Activated naive CD8-positive, alpha-beta T cell treated with anti-CD3 and anti-CD28 coated beads for 36 hours (primary cell): ENCODE results near the gene LIF. TPM values are rescaled to one million over a fixed set of nuclear protein-coding genes. Genes with fewer than 3 reads are reported as not detected.

ENCODE experiments used
- DNase-seq: peaks from one replicate; pipeline ENCODE4 v3.0.0; 2021
- H3K27ac Mint-ChIP-seq: one replicate; pipeline ENCODE4 v1.8.0; 2022; ENCODE audit warnings: mild to moderate bottlenecking, moderate library complexity, mixed read lengths
- H3K27me3 Mint-ChIP-seq: one replicate; pipeline ENCODE4 v1.8.0; 2022; ENCODE audit warnings: mild to moderate bottlenecking, mixed read lengths
- H3K36me3 Mint-ChIP-seq: one replicate; pipeline ENCODE4 v1.8.0; 2021; ENCODE audit warnings: mild to moderate bottlenecking, mixed read lengths
- H3K4me1 Mint-ChIP-seq: one replicate; pipeline ENCODE4 v1.8.0; 2021; ENCODE audit warnings: mixed read lengths
- H3K4me3 Mint-ChIP-seq: one replicate; pipeline ENCODE4 v1.8.0; 2022; ENCODE audit warnings: mild to moderate bottlenecking, moderate library complexity, mixed read lengths
- H3K9me3 Mint-ChIP-seq: one replicate; pipeline ENCODE4 v1.8.0; 2022; ENCODE audit warnings: mixed read lengths
- total RNA-seq, 2 experiments: library from RNA; stranded (reverse); gene quantifications; one replicate each; pipeline ENCODE4 v1.2.3, GENCODE V29; 2021

Gene LIF
- total RNA-seq, 2 experiments from 2014 or later: 282 to 288 TPM

- H3K4me1 Mint-ChIP-seq: peaks cover 58% of the 10 kb centered on the region
- peaks cover 11% of the 10 kb centered on the region for H3K27me3 Mint-ChIP-seq
- DNase-seq: peak; percentile 53
- peak overlapping the region; percentile 90 for H3K27ac Mint-ChIP-seq
- peak overlapping the region; percentile 86 for H3K4me3 Mint-ChIP-seq
- peaks cover 39% of the 10 kb centered on the region for H3K36me3 Mint-ChIP-seq
- H3K9me3 Mint-ChIP-seq: no peaks in the 10 kb centered on the region
These were observed 336 bp upstream of the LIF start for GRCh38 chr22:30246814-30247376.

DNA sequence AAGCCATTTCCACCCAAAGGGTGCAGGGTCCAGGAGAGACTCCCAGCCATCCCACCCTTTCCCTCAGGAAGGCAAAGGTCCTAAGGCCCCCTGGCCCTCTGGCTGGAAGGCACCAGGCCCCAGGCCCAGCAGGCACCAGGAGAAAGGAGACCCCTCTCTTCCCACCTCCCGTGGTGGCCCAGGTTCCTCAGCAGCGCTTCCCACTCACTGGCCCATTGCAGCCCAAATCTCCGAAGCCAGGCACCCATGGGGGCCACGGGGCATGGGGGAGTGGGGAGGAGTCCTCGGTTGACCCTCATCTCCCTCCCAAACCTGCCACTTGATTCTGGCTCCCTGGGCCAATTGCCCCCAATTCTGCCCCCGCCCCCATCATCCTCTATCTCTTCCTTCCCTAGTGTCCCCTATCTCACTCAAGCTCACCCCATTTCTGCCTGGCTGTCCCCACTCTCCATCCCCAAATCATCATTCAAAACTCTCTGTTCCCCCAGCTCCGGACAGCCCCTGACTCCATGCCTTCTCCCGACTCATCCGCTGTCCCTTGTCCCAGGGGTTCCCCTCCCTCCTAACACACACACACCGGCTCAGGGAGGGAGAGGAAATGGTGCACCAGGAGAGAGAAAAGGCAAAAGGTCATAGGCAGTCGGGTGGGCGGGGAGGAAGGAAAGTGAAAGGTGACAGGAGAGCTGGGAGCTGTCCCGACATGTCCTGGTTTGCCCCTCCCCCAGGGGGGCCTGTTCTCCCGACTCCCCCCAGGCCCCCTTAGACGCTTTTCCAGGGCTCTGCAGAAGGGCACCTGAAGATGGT lies 1.2 kb downstream of the LIF start:
- H3K27ac Mint-ChIP-seq: peak overlapping the region; percentile 99
- H3K36me3 Mint-ChIP-seq: peaks cover 49% of the 10 kb centered on the region
- H3K9me3 Mint-ChIP-seq: no peaks in the 10 kb centered on the region
- DNase-seq: peak; percentile 44
- H3K27me3 Mint-ChIP-seq: peaks cover 11% of the 10 kb centered on the region
- peak overlapping the region; percentile 100 for H3K4me3 Mint-ChIP-seq
- peaks cover 58% of the 10 kb centered on the region for H3K4me1 Mint-ChIP-seq

DNA sequence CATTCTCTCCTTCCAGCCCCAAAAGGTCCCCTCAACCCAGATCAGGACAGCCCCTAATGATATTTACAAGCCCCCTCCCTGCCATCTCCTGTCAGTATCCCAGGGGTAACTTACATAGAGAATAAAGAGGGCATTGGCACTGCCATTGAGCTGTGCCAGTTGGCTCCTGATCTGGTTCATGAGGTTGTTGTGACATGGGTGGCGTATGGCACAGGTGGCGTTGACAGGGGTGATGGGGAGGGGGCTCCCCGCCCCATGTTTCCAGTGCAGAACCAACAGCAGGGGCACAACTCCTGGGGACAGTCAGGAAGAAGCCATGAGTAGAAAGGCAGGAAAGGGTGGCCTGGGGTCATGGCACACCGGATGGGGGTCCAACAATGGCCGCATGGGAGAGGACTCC lies 1.9 kb downstream of the LIF start:
- H3K36me3 Mint-ChIP-seq: peaks cover 49% of the 10 kb centered on the region
- H3K27me3 Mint-ChIP-seq: peaks cover 11% of the 10 kb centered on the region
- peak overlapping the region; percentile 99 for H3K27ac Mint-ChIP-seq
- peaks cover 55% of the 10 kb centered on the region for H3K4me1 Mint-ChIP-seq
- no peaks in the 10 kb centered on the region for H3K9me3 Mint-ChIP-seq
- no peak for DNase-seq
- peak overlapping the region; percentile 100 for H3K4me3 Mint-ChIP-seq

DNA sequence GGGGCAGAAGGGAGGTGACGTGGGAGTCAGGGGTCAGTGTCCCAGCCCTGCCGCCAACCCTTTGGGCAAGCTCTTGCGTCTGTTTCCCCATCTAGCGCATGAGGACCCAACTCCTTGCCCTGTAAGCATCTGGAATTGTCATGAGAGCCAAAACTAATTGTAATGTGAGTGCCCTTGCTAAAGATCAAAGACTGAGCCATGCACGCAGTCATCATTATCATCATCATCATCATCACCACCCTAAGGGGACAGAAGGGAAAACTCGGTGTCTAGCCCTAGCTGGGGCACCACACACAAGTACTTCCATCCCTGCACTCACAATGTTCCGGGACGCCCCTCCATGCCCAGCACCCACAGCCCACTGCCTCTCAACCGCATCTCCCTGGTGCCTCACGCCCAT lies 2.5 kb downstream of the LIF start:
- peak overlapping the region; percentile 99 for H3K27ac Mint-ChIP-seq
- DNase-seq: no peak
- H3K4me3 Mint-ChIP-seq: peak overlapping the region; percentile 100
- H3K36me3 Mint-ChIP-seq: peaks cover 50% of the 10 kb centered on the region
- peaks cover 11% of the 10 kb centered on the region for H3K27me3 Mint-ChIP-seq
- no peaks in the 10 kb centered on the region for H3K9me3 Mint-ChIP-seq
- H3K4me1 Mint-ChIP-seq: peaks cover 56% of the 10 kb centered on the region

- H3K36me3 Mint-ChIP-seq: peaks cover 53% of the 10 kb centered on the region
- peak overlapping the region; percentile 99 for H3K27ac Mint-ChIP-seq
- H3K4me3 Mint-ChIP-seq: peak overlapping the region; percentile 100
- DNase-seq: no peak
- peaks cover 10% of the 10 kb centered on the region for H3K27me3 Mint-ChIP-seq
- no peaks in the 10 kb centered on the region for H3K9me3 Mint-ChIP-seq
- peaks cover 58% of the 10 kb centered on the region for H3K4me1 Mint-ChIP-seq
These were observed 2.9 kb downstream of the LIF start for GRCh38 chr22:30243661-30244060.

GRCh38 chr22:30241576-30242371 lies 4.8 kb downstream of the LIF start:
- peaks cover 54% of the 10 kb centered on the region for H3K4me1 Mint-ChIP-seq
- H3K4me3 Mint-ChIP-seq: peak overlapping the region; percentile 100
- DNase-seq: no peak
- H3K27ac Mint-ChIP-seq: peak overlapping the region; percentile 73
- H3K36me3 Mint-ChIP-seq: peaks cover 55% of the 10 kb centered on the region
- peaks cover 3% of the 10 kb centered on the region for H3K27me3 Mint-ChIP-seq
- H3K9me3 Mint-ChIP-seq: no peaks in the 10 kb centered on the region

DNA sequence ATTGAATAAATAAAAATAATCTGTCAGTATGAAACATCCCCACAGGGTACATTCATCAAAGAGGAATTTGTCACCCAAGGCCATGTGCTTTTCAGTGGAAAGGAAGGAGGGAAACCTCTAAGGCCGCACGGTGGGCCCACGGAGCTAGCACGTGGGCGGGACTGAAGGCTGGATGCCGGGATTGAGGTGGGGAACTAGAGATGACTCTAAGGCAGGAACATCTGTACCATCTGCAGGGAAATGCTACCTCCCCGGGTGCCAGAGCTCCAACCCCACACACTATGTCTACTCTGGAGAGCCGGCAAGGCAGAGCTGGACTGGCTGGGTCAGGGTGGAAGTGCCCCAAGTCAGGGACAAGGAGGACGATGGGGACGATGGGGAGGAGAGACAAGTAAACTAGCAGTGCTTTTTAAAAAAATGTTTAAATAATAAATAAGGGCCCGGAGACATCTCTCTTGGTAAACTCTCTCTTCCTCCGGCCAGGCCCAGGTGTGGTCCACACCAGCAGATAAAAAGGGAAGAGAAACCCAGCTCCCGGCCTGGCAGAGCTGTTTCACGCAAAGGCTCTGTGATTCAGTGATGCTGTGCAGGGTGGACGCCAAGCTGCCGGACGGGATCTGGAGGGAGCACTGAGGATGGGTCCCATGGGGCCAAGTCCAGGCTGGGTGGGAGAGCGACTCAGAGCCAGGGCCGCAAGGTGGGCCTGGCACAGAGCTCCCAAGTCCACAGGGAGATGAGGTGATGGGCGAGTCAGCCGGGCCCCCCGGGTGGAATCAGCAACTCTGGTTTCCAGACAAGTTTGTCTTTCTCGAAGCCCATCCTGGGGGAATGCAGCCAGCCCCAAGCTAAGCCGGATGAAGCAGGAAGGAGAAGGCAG lies 5.8 kb downstream of the LIF start:
- Mint-ChIP-seq H3K36me3 (peaks cover 50% of the 10 kb centered on the region), H3K27me3 (no peaks in the 10 kb centered on the region), H3K4me1 (peaks cover 53% of the 10 kb centered on the region), H3K4me3 (peak overlapping the region; percentile 68), H3K9me3 (no peaks in the 10 kb centered on the region), H3K27ac (peak overlapping the region; percentile 73)
- DNase-seq: no peak

DNA sequence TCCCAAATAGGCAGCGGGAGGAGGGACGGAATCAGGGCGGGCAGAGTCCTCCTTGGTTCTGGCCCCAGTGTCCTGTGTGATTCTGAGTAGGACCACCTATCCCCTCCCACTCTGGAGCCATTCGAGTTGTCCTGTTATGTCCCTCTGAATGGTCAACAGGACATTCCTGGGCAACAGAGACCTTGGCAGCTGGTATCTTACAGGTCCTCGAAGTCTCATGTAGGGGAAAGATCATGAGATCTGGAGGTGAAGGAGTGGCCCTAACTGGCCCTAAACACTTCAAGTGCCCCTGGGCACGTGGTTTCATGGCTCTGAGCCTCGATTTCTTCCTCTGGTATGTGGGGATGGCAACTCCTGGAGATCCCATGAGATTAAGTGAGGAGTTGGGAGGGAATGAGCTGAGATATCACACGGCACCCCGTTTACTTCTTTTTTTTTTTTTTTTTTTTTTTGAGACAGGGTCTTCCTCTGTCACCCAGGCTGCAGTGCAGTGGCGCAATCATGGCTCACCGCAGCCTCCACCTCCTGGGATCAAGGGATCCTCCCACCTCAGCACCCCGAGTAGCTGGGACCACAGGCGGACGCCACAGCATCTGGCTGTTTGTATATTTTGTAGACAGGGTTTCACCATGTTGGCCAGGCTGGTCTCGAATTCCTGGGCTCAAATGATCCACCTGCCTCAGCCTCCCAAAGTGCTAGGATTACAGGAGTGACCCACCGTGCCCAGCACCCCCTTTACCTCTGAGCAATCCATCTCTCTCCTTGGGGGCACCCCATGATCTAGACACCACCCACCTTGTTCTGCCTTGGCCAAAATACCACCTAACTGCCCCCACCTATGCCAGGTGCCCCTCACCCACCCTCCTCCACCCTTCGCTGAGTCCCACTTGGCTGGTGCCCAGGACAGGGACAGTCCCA lies 6.8 kb downstream of the LIF start:
- Mint-ChIP-seq H3K9me3 (no peaks in the 10 kb centered on the region), H3K36me3 (peaks cover 41% of the 10 kb centered on the region), H3K4me1 (peaks cover 48% of the 10 kb centered on the region), H3K4me3 (peak overlapping the region; percentile 51), H3K27me3 (no peaks in the 10 kb centered on the region), H3K27ac (peak overlapping the region; percentile 57)
- DNase-seq: peak; percentile 33

DNA sequence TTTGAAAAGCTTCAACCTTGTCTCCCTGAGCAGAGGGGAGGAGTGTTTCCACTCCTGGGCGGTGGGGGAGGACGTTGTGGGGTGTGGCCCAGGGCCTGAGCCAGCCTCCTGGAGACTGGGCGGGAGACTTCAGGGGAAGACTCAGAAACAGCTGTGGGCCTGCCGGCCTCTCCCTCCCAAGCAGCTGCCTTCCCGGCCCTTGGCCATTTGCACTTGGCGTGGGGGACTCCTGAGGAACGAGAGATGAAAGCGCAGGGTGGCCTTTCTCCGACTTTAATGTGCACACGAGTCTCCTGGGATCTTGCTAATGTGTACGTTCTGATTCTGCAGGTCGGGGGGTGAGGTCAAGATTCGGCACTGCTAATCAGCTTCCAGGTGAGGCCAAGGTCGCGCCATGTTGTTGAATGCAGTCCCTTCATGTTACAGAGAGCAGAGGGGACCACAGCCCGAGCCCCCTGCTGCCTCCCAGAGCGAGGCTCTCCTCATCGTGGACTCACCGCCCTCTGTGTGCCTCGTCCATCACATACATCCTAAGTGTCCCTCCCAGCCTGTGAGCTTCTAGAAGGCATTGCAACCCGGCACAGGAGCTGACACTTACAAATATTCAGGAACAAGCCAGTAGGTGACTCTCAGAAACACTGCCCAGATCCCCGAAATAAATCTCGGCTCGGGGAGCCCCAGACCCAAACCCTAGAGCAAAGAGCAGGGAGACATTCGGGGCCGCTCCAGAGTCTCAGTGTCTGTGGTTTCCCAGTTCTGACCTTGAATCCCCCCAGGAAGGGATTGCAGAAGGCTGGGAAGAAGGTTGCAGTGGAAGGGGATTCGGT lies 7.7 kb downstream of the LIF start:
- no peak for DNase-seq

GRCh38 chr22:30238136-30238535 lies 8.4 kb downstream of the LIF start:
- peaks cover 33% of the 10 kb centered on the region for H3K4me1 Mint-ChIP-seq
- H3K36me3 Mint-ChIP-seq: peaks cover 24% of the 10 kb centered on the region
- peak overlapping the region; percentile 57 for H3K27ac Mint-ChIP-seq

More for the DNA sequence above, 7.7 kb downstream of the LIF start:
- H3K4me1 Mint-ChIP-seq: peaks cover 39% of the 10 kb centered on the region
- H3K27ac Mint-ChIP-seq: peak overlapping the region; percentile 57
- peaks cover 32% of the 10 kb centered on the region for H3K36me3 Mint-ChIP-seq
- no peaks in the 10 kb centered on the region for H3K27me3 Mint-ChIP-seq
- no peaks in the 10 kb centered on the region for H3K9me3 Mint-ChIP-seq
- H3K4me3 Mint-ChIP-seq: peak overlapping the region; percentile 3

GRCh38 chr22:30236875-30237274 lies 9.7 kb downstream of the LIF start:
- H3K4me3 Mint-ChIP-seq: no peak overlapping the region
- H3K27ac Mint-ChIP-seq: no peak overlapping the region
- peaks cover 25% of the 10 kb centered on the region for H3K4me1 Mint-ChIP-seq
- no peaks in the 10 kb centered on the region for H3K27me3 Mint-ChIP-seq
- no peaks in the 10 kb centered on the region for H3K9me3 Mint-ChIP-seq
- H3K36me3 Mint-ChIP-seq: peaks cover 16% of the 10 kb centered on the region
- DNase-seq: no peak

More at GRCh38 chr22:30238136-30238535, 8.4 kb downstream of the LIF start:
- DNase-seq: no peak
- Mint-ChIP-seq H3K9me3 (no peaks in the 10 kb centered on the region), H3K27me3 (no peaks in the 10 kb centered on the region), H3K4me3 (no peak overlapping the region)

DNA sequence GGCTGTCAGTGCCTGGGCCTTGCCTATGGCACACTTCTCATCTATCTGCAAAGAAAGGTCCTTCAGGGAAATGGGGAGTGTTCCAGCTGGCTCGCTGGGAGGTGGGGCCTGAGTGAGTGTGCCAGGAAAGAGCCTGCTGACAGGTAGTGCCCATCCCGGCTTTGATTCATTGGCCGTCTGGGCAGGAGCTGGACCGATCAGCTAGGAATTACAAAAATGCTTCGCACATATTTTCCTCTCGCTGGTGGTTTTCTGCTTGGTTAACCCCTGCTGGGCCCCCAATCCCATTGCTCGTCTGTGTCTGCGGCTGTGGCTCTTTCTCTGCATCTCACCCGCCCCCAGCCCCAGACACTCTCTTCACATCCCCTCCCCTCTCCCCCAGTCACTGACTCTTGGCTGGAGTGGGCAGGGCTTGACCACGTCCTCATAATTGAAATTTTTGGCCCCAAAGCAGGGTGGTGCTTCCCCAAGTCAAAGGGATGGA lies 10.8 kb downstream of the LIF start:
- Mint-ChIP-seq H3K27me3 (no peaks in the 10 kb centered on the region), H3K27ac (no peak overlapping the region), H3K36me3 (peaks cover 9% of the 10 kb centered on the region), H3K4me3 (no peak overlapping the region), H3K9me3 (no peaks in the 10 kb centered on the region), H3K4me1 (peaks cover 22% of the 10 kb centered on the region)
- no peak for DNase-seq
